OCI-LY1 (cell line): ENCODE measurements around the gene GNAL.
A peak's percentile ranks its signal among the peaks of the same experiment; 100 is the strongest.

Experiments used
- H2AFZ ChIP-seq: fragments of 200-600 bp; sonication (generic), shearing (Covaris generic); 2 replicates; pipeline ENCODE4 v1.6.0; 2014; ENCODE audit warnings: antibody characterized with exemption, mild to moderate bottlenecking, low read length
- H3F3A ChIP-seq: fragments of 200-600 bp; sonication (generic), shearing (Covaris generic); 2 replicates; pipeline ENCODE4 v1.6.0; 2014; ENCODE audit warnings: mild to moderate bottlenecking, antibody characterized with exemption, low read length, moderate library complexity; ENCODE audit not compliant: insufficient read depth
- H3K27ac ChIP-seq: fragments of 200-600 bp; sonication (generic); 2 replicates; pipeline ENCODE4 v1.5.1; 2014; ENCODE audit warnings: low read length, mixed run types, mild to moderate bottlenecking, low read depth; ENCODE audit not compliant: poor library complexity, severe bottlenecking
- H3K27me3 ChIP-seq: fragments of 200-600 bp; sonication (generic); 2 replicates; pipeline ENCODE4 v1.6.0; 2014; ENCODE audit warnings: antibody characterized with exemption, mild to moderate bottlenecking, low read length, moderate library complexity; ENCODE audit not compliant: insufficient read depth
- H3K36me3 ChIP-seq: fragments of 200-600 bp; sonication (generic); 2 replicates; pipeline ENCODE4 v1.6.1; 2014; ENCODE audit warnings: mild to moderate bottlenecking, antibody characterized with exemption, low read length, moderate library complexity, mixed read lengths; ENCODE audit not compliant: insufficient read depth
- H3K4me1 ChIP-seq: fragments of 200-600 bp; sonication (generic); 2 replicates; pipeline ENCODE4 v1.5.1; 2014; ENCODE audit warnings: mild to moderate bottlenecking, low read length, moderate library complexity; ENCODE audit not compliant: insufficient read depth, severe bottlenecking
- H3K4me2 ChIP-seq: fragments of 200-600 bp; sonication (generic), shearing (Covaris generic); 2 replicates; pipeline ENCODE4 v1.6.1; 2014; ENCODE audit warnings: low read length
- H3K4me3 ChIP-seq: fragments of 200-600 bp; sonication (generic); 2 replicates; pipeline ENCODE4 v1.5.1; 2014; ENCODE audit warnings: low read length, low read depth, mild to moderate bottlenecking, mixed read lengths; ENCODE audit not compliant: poor library complexity, severe bottlenecking
- H3K79me2 ChIP-seq: fragments of 200-600 bp; shearing (Covaris generic); 2 replicates; pipeline ENCODE4 v1.6.1; 2016; ENCODE audit warnings: mixed run types, low read length, mixed read lengths; ENCODE audit not compliant: insufficient read depth
- H3K9ac ChIP-seq: fragments of 200-600 bp; sonication (generic), shearing (Covaris generic); 2 replicates; pipeline ENCODE4 v1.6.1; 2014; ENCODE audit warnings: mild to moderate bottlenecking, low read length, mixed read lengths
- H3K9me2 ChIP-seq: fragments of 200-600 bp; sonication (generic), shearing (Covaris generic); 2 replicates; pipeline ENCODE4 v1.6.1; 2014; ENCODE audit warnings: low read depth, mild to moderate bottlenecking, low read length, mixed read lengths
- H3K9me3 ChIP-seq: fragments of 200-600 bp; shearing (Covaris generic); 2 replicates; pipeline ENCODE4 v1.6.1; 2014; ENCODE audit warnings: low read length, mixed read lengths
- H4K20me1 ChIP-seq: fragments of 200-600 bp; sonication (generic), shearing (Covaris generic); 2 replicates; pipeline ENCODE4 v1.6.0; 2016; ENCODE audit warnings: mild to moderate bottlenecking, low read length; ENCODE audit not compliant: insufficient read depth
- EZH2 ChIP-seq: fragments of 200-600 bp; sonication (generic), shearing (Covaris generic); IDR thresholded peaks from 2 replicates; pipeline ENCODE4 v1.8.0; 2017; ENCODE audit warnings: borderline replicate concordance, mixed run types, mild to moderate bottlenecking, antibody characterized with exemption, low read length, moderate library complexity, mixed read lengths
- TF ChIP-seq, protein P1 (sequence below): fragments of 200-600 bp; sonication (generic), shearing (Covaris generic); IDR thresholded peaks from 2 replicates; pipeline ENCODE4 v1.5.1; 2017; ENCODE audit warnings: mild to moderate bottlenecking, antibody characterized with exemption, low read length, moderate library complexity, mixed read lengths

Gene GNAL

DNA sequence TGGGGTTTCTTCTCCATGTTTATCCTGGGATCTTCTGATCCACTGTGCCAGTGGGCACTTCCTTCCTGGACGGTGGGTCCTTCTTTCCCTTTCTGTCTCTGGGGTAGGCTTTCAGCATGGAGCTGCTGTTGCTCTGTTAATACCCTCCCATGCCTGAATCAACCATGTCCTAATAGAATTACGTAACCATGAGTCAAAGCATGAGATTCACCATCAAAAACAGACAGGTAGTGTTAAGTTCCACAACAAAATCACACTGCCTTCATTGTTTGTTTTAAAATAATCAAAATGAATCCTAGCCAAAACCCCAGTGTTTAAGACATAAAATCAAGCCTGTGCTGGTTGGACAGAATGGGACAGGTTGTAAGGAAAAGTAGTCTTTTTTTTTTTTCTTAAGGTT lies 37.5 kb downstream of the GNAL start:
- no peaks in the 10 kb centered on the region for H3K9me3 ChIP-seq
- H3K27me3 ChIP-seq = peaks cover 5% of the 10 kb centered on the region; the same call in 1 of the 2 replicates
- H2AFZ ChIP-seq = no peak overlapping the region
- H3K36me3 ChIP-seq = no peaks in the 10 kb centered on the region
- H3K9me2 ChIP-seq = no peaks in the 10 kb centered on the region
- H3F3A ChIP-seq = no peaks in the 10 kb centered on the region
- no peaks in the 10 kb centered on the region for H3K79me2 ChIP-seq
- no peaks in the 10 kb centered on the region for H4K20me1 ChIP-seq
- H3K4me3 ChIP-seq = no peak overlapping the region
- no peaks in the 10 kb centered on the region for H3K4me1 ChIP-seq
- no peak overlapping the region for H3K4me2 ChIP-seq
- H3K9ac ChIP-seq = no peak overlapping the region
- H3K27ac ChIP-seq = no peak overlapping the region
- TF ChIP-seq, protein P1, sequence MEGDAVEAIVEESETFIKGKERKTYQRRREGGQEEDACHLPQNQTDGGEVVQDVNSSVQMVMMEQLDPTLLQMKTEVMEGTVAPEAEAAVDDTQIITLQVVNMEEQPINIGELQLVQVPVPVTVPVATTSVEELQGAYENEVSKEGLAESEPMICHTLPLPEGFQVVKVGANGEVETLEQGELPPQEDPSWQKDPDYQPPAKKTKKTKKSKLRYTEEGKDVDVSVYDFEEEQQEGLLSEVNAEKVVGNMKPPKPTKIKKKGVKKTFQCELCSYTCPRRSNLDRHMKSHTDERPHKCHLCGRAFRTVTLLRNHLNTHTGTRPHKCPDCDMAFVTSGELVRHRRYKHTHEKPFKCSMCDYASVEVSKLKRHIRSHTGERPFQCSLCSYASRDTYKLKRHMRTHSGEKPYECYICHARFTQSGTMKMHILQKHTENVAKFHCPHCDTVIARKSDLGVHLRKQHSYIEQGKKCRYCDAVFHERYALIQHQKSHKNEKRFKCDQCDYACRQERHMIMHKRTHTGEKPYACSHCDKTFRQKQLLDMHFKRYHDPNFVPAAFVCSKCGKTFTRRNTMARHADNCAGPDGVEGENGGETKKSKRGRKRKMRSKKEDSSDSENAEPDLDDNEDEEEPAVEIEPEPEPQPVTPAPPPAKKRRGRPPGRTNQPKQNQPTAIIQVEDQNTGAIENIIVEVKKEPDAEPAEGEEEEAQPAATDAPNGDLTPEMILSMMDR = no peak
- TF ChIP-seq EZH2 = no peak

DNA sequence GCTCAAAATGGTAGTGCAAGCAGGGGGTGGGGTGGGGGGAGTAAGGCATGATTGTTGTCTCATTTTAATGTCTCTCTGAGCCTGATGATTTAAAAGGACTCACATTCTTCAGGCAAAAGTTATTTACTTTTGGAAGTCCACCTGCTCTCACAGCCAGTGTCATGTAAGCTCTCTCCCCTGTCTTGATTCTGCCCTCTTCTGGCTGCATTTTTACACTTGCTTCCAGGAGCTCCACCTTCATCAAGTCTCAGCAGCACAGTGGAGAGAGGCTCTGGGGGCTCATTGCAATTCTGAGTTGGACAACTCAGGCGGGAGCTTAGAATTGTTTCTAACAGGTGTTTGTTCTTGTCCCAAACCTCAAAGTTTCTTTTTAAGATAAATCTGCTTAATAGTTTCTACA lies 39.2 kb downstream of the GNAL start:
- no peaks in the 10 kb centered on the region for H3K4me1 ChIP-seq
- H3K9ac ChIP-seq = no peak overlapping the region
- peaks cover 5% of the 10 kb centered on the region; the same call in 1 of the 2 replicates for H3K27me3 ChIP-seq
- no peaks in the 10 kb centered on the region for H3K9me2 ChIP-seq
- H3K4me2 ChIP-seq = no peak overlapping the region
- H3K36me3 ChIP-seq = no peaks in the 10 kb centered on the region
- no peak for TF ChIP-seq EZH2
- TF ChIP-seq, protein P1 = peak; percentile 51; the same call in 1 of the 2 replicates
- H3K27ac ChIP-seq = no peak overlapping the region
- H2AFZ ChIP-seq = no peak overlapping the region
- no peaks in the 10 kb centered on the region for H3K9me3 ChIP-seq
- no peaks in the 10 kb centered on the region for H3F3A ChIP-seq
- H4K20me1 ChIP-seq = no peaks in the 10 kb centered on the region
- H3K79me2 ChIP-seq = no peaks in the 10 kb centered on the region
- H3K4me3 ChIP-seq = no peak overlapping the region

DNA sequence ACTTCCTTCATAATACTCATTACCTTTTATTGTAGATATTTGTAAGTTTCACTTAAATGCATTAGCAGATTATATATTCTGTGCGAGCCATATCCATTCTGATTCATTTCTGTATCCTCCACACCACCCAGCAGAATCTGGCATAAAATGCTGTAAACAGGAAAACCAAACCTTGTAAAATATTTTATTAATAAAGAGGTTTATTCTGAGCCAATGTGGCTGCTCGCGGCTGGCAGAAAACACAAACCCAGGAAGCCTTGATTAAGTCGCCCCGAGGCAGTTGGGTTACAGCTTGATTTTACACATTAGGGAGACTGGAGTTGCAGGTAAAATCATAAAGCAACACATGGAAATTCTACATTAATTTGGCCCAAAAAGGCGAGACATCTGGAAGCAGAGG lies 40.5 kb downstream of the GNAL start:
- Histone ChIP-seq H3K9me3 (no peaks in the 10 kb centered on the region), H3K4me3 (no peak overlapping the region)
- TF ChIP-seq EZH2 = no peak
- TF ChIP-seq, protein P1 = no peak

More for the DNA sequence above, 40.5 kb downstream of the GNAL start:
- H4K20me1 ChIP-seq = no peaks in the 10 kb centered on the region
- H3K4me1 ChIP-seq = no peaks in the 10 kb centered on the region
- no peaks in the 10 kb centered on the region for H3K36me3 ChIP-seq
- H3K27me3 ChIP-seq = peaks cover 5% of the 10 kb centered on the region; the same call in 1 of the 2 replicates
- no peaks in the 10 kb centered on the region for H3K9me2 ChIP-seq
- no peak overlapping the region for H2AFZ ChIP-seq
- H3K79me2 ChIP-seq = no peaks in the 10 kb centered on the region
- no peak overlapping the region for H3K9ac ChIP-seq
- H3K4me2 ChIP-seq = no peak overlapping the region
- H3K27ac ChIP-seq = no peak overlapping the region
- no peaks in the 10 kb centered on the region for H3F3A ChIP-seq
